GM12878 (cell line): Measurements from ENCODE around the gene EVX1. TPM values are rescaled to one million over a fixed set of nuclear protein-coding genes. Genes with fewer than 3 reads are reported as not detected.

Source experiments
- ATAC-seq: fragments of 200-7000 bp; cut with Tn5 transposase; 3 replicates; pipeline ENCODE4 v1.9.1; 2020; ENCODE audit warnings: mild to moderate bottlenecking, moderate library complexity
- BruUV-seq: library from RNA; stranded (reverse); fragments of 400-500 nt; replicated peaks from 2 replicates; lab custom pipeline; 2021; lab: Mats Ljungman, UMichigan
- CTCF ChIA-PET: fragments of 300-600 bp; sonication (Branson Sonifier 250); formaldehyde crosslinking; extraction: SDS; loops from one replicate; lab custom pipeline; 2021; ENCODE audit warnings: inconsistent platforms; lab: Yijun Ruan, JAX
- POLR2A ChIA-PET: fragments of 350-600 bp; formaldehyde crosslinking; extraction: SDS; loops from one replicate; lab custom pipeline; 2021; ENCODE audit warnings: inconsistent platforms; lab: Charles Lee
- RAD21 ChIA-PET: fragments of 300-600 bp; sonication (Branson Sonifier 250); formaldehyde crosslinking; loops from one replicate; lab custom pipeline; 2023; ENCODE audit warnings: antibody characterized with exemption; ENCODE audit not compliant: unreplicated experiment; lab: Charles Lee
- SMC1A ChIA-PET: fragments of 300-600 bp; sonication (Branson Sonifier 250); formaldehyde crosslinking; loops from one replicate; lab custom pipeline; 2023; ENCODE audit not compliant: unreplicated experiment, uncharacterized antibody; lab: Charles Lee
- DNase-seq: peaks from one replicate; pipeline ENCODE4 v3.0.0-alpha.2; 2011; ENCODE audit warnings: low read depth, low spot score
- FAIRE-seq: peaks from 3 replicates; lab custom pipeline; 2011; peaks lifted over from hg19 to GRCh38; lab: Jason Lieb, UNC
- H2AFZ ChIP-seq: 2 replicates; pipeline ENCODE4 v1.6.0; 2011; ENCODE audit warnings: low read depth, low read length, control low read depth; ENCODE audit not compliant: control insufficient read depth
- H3K27ac ChIP-seq: 2 replicates; pipeline ENCODE4 v1.5.1; 2011; ENCODE audit warnings: control low read depth; ENCODE audit not compliant: control insufficient read depth, insufficient read depth
- H3K27me3 ChIP-seq, 2 experiments: replicated peaks in 1 of 2; 2 replicates each; pipeline versions ENCODE4 v1.6.0 to v1.6.1; 2011; ENCODE audit warnings: low read length in 1 of 2; ENCODE audit not compliant: control insufficient read depth in 2 of 2, insufficient read depth in 2 of 2
- H3K36me3 ChIP-seq, 2 experiments: 2 replicates each; pipeline ENCODE4 v1.5.1; 2011; ENCODE audit warnings: low read length in 1 of 2; ENCODE audit not compliant: control insufficient read depth in 2 of 2, insufficient read depth in 2 of 2
- H3K4me1 ChIP-seq: 2 replicates; pipeline ENCODE4 v1.6.1; 2011; ENCODE audit warnings: mild to moderate bottlenecking, low read length, moderate library complexity, mixed read lengths; ENCODE audit not compliant: control insufficient read depth, insufficient read depth
- H3K4me2 ChIP-seq: 2 replicates; pipeline ENCODE4 v1.6.0; 2011; ENCODE audit warnings: control low read depth; ENCODE audit not compliant: control insufficient read depth, insufficient read depth
- H3K4me3 ChIP-seq: fragments of 200-600 bp; sonication (generic); 2 replicates; pipeline ENCODE4 v1.5.1; 2016
- H3K79me2 ChIP-seq: 2 replicates; pipeline ENCODE4 v1.6.0; 2011; ENCODE audit warnings: low read length; ENCODE audit not compliant: control insufficient read depth, insufficient read depth
- H3K9ac ChIP-seq: 2 replicates; pipeline ENCODE4 v1.8.0; 2011; ENCODE audit warnings: low read length, control low read depth, mixed read lengths; ENCODE audit not compliant: control insufficient read depth, insufficient read depth
- H3K9me3 ChIP-seq: replicated peaks from 3 replicates; pipeline ENCODE4 v1.5.1; 2011; ENCODE audit warnings: mild to moderate bottlenecking, low read length; ENCODE audit not compliant: control insufficient read depth, insufficient read depth
- H4K20me1 ChIP-seq: 2 replicates; pipeline ENCODE4 v1.6.0; 2011; ENCODE audit not compliant: control insufficient read depth, insufficient read depth
- E2F4 ChIP-seq: IDR thresholded peaks from 2 replicates; pipeline ENCODE4 v1.6.1; 2012; ENCODE audit warnings: low read depth, low read length, improper control_type of control experiment
- EZH2 ChIP-seq: IDR thresholded peaks from 2 replicates; pipeline ENCODE4 v1.6.1; 2012; ENCODE audit warnings: low read depth, mild to moderate bottlenecking, control low read depth, inconsistent platforms, low read length, borderline replicate concordance; ENCODE audit not compliant: control insufficient read depth
- POU2F2 ChIP-seq: IDR thresholded peaks from 3 replicates; pipeline ENCODE4 v1.6.1; 2011; ENCODE audit warnings: low read depth, mild to moderate bottlenecking, low read length, borderline replicate concordance
- WGBS: methylation state at CpG from one replicate; pipeline ENCODE4 v1.1.6; 2016; ENCODE audit warnings: low lambda C conversion rate; ENCODE audit not compliant: insufficient replicate concordance, insufficient coverage; ENCODE audit errors: missing lambda C conversion rate; 5-methylcytosine and 5-hydroxymethylcytosine counted together
- in situ Hi-C: fragments of 300-500 bp; cut with MboI; formaldehyde crosslinking; loops from 9 replicates; pipeline ENCODE4 v1.14.3; 2018; ENCODE audit warnings: mixed read lengths
- intact Hi-C: fragments of 100-400 bp; cut with micrococcal nuclease; formaldehyde crosslinking; loops from one replicate; pipeline ENCODE4 v1.14.2; 2022; ENCODE audit not compliant: unreplicated experiment
- polyA plus RNA-seq, 11 experiments: library from polyadenylated mRNA; depleted of rRNA in 4 of 11; unstranded in 6 of 11; stranded (reverse) in 5 of 11; fragments of >200 nt; fragmentation: Nextera tagmentation in 4 of 11; fragmentation: Illumina TruSeq in 1 of 11; extraction: Ambion mirVana in 4 of 11; extraction: Trizol in 1 of 11; gene quantifications; 1 replicate in 1 of 11; 2 replicates in 10 of 11; pipeline versions ENCODE4 v1.2.1 to v1.2.3, GENCODE V29; 2011 to 2016; ENCODE audit warnings: inconsistent platforms in 2 of 11, missing spikeins in 2 of 11, low read depth in 1 of 11
- total RNA-seq, 4 experiments: library from RNA; depleted of rRNA in 3 of 4; stranded (reverse); fragments of >200 nt in 3 of 4; fragmentation: Illumina TruSeq in 1 of 4; extraction: Trizol in 1 of 4; gene quantifications; 2 replicates each; pipeline versions ENCODE4 v1.2.1 to v1.2.3, GENCODE V29; 2013 to 2021

EVX1 gene
- total and polyA plus RNA-seq, 10 of the 15 experiments (the other 5 are each of a cell fraction or from before 2014, with no cell fraction given): not detected

DNA sequence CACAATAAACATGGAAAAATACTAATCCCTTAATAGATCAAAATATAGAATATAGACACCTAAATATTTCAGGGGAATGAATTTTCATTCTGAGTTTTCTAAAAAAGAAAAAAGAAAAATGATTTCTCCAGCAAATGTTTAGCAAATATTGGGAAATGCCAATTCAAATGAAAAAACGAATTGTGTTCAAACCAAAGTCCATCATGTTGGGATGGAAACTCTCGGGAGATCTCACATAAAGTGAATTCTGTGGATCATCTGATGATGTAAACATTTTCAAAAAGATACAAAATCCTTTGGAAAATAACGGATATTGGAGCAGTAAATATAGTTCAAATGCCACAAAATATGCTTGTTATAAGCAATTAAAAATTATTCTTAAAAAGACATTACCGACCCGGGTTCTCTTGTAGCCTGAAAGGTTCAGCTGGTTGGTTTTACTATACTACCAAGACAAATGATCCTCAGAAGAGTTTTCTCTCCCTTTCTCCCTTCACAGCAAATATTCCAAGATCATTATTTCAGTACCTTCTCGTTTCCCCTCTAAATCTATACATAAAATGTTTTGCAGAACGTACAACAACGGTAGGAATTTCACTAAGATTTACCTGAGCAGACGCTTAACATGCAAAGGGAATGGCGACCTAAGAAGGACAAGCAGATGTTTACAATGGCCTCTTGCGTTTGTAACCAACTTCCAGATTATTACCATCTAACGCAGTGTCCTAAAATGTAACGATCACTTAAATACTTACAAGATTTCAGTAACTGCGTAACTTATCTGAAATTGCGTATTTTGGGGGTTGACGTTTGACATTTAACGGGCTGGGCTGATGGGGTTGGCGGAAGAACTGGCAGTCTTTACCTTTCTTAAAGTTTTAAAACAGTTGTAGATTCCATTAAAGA lies 45.2 kb upstream of the EVX1 start:
- no peaks in the 10 kb centered on the region for H3K79me2 ChIP-seq
- intact Hi-C loops (loop anchor here (2.0 to 5.0 kb wide), 3 partner anchors 409 to 900 kb away; no protein-coding TSS in a partner anchor), in situ Hi-C loops (loop anchor here (5.0 kb wide), 3 partner anchors 380 to 820 kb away; no protein-coding TSS in a partner anchor)
- H2AFZ ChIP-seq: no peak overlapping the region
- H3K9ac ChIP-seq: no peak overlapping the region
- no peak overlapping the region for H3K4me2 ChIP-seq
- ChIA-PET CTCF (no interaction called here), SMC1A (no interaction called here), RAD21 (no interaction called here), POLR2A (no interaction called here)
- H3K9me3 ChIP-seq: no peaks in the 10 kb centered on the region; the same call in 2 of the 3 replicates
- H3K36me3 ChIP-seq: no peaks in the 10 kb centered on the region
- no peaks in the 10 kb centered on the region; the same call in 1 of the 2 replicates for H3K4me1 ChIP-seq
- BruUV-seq: no TSS peak
- H3K4me3 ChIP-seq: no peak overlapping the region
- no peak overlapping the region for H3K27ac ChIP-seq
- FAIRE-seq (no peak), ATAC-seq (no peak), DNase-seq (no peak)
- H4K20me1 ChIP-seq: no peaks in the 10 kb centered on the region
- 36% methylated on average over 18 of the region's 18 CpGs for WGBS
- TF ChIP-seq POU2F2 (no peak), E2F4 (no peak), EZH2 (peak; percentile 61; the same call in 1 of the 2 replicates)
- H3K27me3 ChIP-seq: peaks cover 21 to 42% of the 10 kb centered on the region in 2 experiments
